ENCODE results near the gene ASRGL1.

ASRGL1 gene

GRCh38 chr11:62402960-62403730 is 65.9 kb downstream of the ASRGL1 start:
- Mint-ChIP-seq H3K36me3 (ENCODE audit: low read depth) (peaks cover 2% of the 10 kb centered on the region), H3K9me3 (no peaks in the 10 kb centered on the region), H3K4me3 (peak overlapping the region; percentile 82), H3K27me3 (ENCODE audit: low read depth) (peaks cover 7% of the 10 kb centered on the region), H3K4me1 (ENCODE audit: low read depth) (peaks cover 23% of the 10 kb centered on the region), H3K27ac (peak overlapping the region; percentile 92)
- no peak for DNase-seq (ENCODE audit: low spot score)

DNA sequence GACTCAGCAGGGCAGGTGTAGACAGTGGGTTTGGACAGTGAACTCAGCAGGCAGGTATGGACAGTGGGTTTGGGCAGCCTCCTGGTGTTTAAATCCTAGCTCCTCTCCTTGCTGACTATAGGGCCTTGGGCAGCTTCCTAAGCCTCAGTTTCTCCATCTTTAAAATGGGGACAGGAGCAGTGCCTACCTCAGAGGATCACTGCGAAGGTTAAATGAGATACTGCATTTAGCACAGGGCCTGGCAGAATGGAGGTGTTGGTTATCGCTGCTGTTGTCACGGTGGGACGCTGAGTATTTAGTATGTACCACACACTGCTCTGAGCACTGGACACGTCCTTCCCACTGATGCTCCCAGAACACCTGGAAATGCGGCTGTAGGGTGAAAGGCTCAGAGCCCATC is 67.2 kb downstream of the ASRGL1 start:
- Mint-ChIP-seq H3K4me3 (no peak overlapping the region), H3K36me3 (ENCODE audit: low read depth) (no peaks in the 10 kb centered on the region), H3K9me3 (no peaks in the 10 kb centered on the region), H3K27ac (no peak overlapping the region), H3K4me1 (ENCODE audit: low read depth) (peaks cover 19% of the 10 kb centered on the region), H3K27me3 (ENCODE audit: low read depth) (peaks cover 7% of the 10 kb centered on the region)
- DNase-seq (ENCODE audit: low spot score): no peak

- DNase-seq (ENCODE audit: low spot score): no peak
- H3K27ac Mint-ChIP-seq: no peak overlapping the region
- H3K4me1 Mint-ChIP-seq (ENCODE audit: low read depth): peaks cover 19% of the 10 kb centered on the region
- H3K9me3 Mint-ChIP-seq: no peaks in the 10 kb centered on the region
- no peak overlapping the region for H3K4me3 Mint-ChIP-seq
- peaks cover 7% of the 10 kb centered on the region for H3K27me3 Mint-ChIP-seq (ENCODE audit: low read depth)
- H3K36me3 Mint-ChIP-seq (ENCODE audit: low read depth): no peaks in the 10 kb centered on the region
Measured at GRCh38 chr11:62404901-62405300, 67.7 kb downstream of the ASRGL1 start.

- Mint-ChIP-seq H3K9me3 (no peaks in the 10 kb centered on the region), H3K27me3 (ENCODE audit: low read depth) (peaks cover 7% of the 10 kb centered on the region), H3K36me3 (ENCODE audit: low read depth) (no peaks in the 10 kb centered on the region), H3K27ac (no peak overlapping the region), H3K4me3 (no peak overlapping the region), H3K4me1 (ENCODE audit: low read depth) (peaks cover 19% of the 10 kb centered on the region)
- DNase-seq (ENCODE audit: low spot score): no peak
Measured at GRCh38 chr11:62406034-62406433, 68.8 kb downstream of the ASRGL1 start.

- H3K27ac Mint-ChIP-seq: no peak overlapping the region
- no peak overlapping the region for H3K4me3 Mint-ChIP-seq
- no peak for DNase-seq (ENCODE audit: low spot score)
- H3K9me3 Mint-ChIP-seq: no peaks in the 10 kb centered on the region
- peaks cover 6% of the 10 kb centered on the region for H3K27me3 Mint-ChIP-seq (ENCODE audit: low read depth)
- no peaks in the 10 kb centered on the region for H3K36me3 Mint-ChIP-seq (ENCODE audit: low read depth)
- H3K4me1 Mint-ChIP-seq (ENCODE audit: low read depth): no peaks in the 10 kb centered on the region
Measured at GRCh38 chr11:62409831-62410230, 72.6 kb downstream of the ASRGL1 start.

DNA sequence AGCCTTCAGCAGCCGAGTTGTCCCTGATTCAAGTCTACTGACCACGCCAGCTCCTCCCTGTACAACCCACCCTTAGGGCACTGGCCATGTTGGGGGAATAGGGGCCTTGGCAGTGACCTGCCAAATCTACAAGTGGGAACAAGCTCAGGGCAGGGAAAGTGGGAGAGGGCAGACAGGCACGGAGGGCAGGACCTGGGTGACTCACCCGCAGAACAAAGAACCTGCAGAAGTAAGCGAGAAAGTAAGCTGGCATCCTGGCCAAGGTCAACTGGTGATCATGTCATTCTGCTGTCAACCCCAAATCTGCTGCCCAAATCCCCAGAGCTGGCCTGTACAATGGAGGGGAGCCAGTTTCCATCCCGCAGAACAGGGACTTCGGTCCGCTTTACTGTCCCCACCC is 73.7 kb downstream of the ASRGL1 start:
- peaks cover 4% of the 10 kb centered on the region for H3K27me3 Mint-ChIP-seq (ENCODE audit: low read depth)
- H3K27ac Mint-ChIP-seq: no peak overlapping the region
- peaks cover 2% of the 10 kb centered on the region for H3K4me1 Mint-ChIP-seq (ENCODE audit: low read depth)
- H3K4me3 Mint-ChIP-seq: no peak overlapping the region
- no peaks in the 10 kb centered on the region for H3K36me3 Mint-ChIP-seq (ENCODE audit: low read depth)
- no peak for DNase-seq (ENCODE audit: low spot score)
- H3K9me3 Mint-ChIP-seq: no peaks in the 10 kb centered on the region

- Mint-ChIP-seq H3K4me3 (no peak overlapping the region), H3K27me3 (ENCODE audit: low read depth) (no peaks in the 10 kb centered on the region), H3K36me3 (ENCODE audit: low read depth) (no peaks in the 10 kb centered on the region), H3K9me3 (no peaks in the 10 kb centered on the region), H3K27ac (no peak overlapping the region), H3K4me1 (ENCODE audit: low read depth) (peaks cover 2% of the 10 kb centered on the region)
- no peak for DNase-seq (ENCODE audit: low spot score)
Measured at GRCh38 chr11:62411524-62411923, 74.3 kb downstream of the ASRGL1 start.

DNA sequence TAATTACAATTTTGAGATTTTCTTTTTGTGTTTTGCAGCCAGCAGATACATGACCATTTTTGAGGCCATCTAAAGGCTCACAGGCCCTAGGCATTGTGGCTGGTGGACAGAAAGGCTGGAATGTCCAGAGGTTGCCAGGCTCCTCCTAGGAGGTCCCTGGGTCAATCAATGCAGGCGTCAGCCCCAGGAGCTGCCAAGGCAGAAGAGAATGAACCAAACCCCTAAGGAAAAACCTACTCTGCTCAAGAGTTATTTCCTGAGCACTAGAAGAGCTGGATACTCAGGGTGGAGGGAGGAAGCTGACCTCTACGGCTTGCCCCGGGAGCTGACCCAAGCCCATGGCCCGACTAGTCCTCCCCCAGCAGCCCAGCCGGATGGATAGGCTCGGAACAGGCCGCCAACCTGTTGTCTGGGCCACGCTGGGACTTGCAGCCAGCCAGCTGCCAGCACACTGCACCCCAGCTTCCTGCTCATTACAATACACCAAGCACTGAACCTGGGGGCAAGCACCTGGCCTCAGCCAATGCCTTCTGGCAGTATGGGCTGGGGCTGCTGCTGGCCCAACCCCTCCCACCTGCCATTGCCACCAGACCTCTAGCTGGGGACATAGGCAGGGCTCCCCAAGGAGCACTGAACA is 75.9 kb downstream of the ASRGL1 start:
- H3K36me3 Mint-ChIP-seq (ENCODE audit: low read depth): no peaks in the 10 kb centered on the region
- no peak for DNase-seq (ENCODE audit: low spot score)
- no peaks in the 10 kb centered on the region for H3K9me3 Mint-ChIP-seq
- H3K27ac Mint-ChIP-seq: no peak overlapping the region
- H3K27me3 Mint-ChIP-seq (ENCODE audit: low read depth): no peaks in the 10 kb centered on the region
- H3K4me3 Mint-ChIP-seq: no peak overlapping the region
- peaks cover 2% of the 10 kb centered on the region for H3K4me1 Mint-ChIP-seq (ENCODE audit: low read depth)

DNA sequence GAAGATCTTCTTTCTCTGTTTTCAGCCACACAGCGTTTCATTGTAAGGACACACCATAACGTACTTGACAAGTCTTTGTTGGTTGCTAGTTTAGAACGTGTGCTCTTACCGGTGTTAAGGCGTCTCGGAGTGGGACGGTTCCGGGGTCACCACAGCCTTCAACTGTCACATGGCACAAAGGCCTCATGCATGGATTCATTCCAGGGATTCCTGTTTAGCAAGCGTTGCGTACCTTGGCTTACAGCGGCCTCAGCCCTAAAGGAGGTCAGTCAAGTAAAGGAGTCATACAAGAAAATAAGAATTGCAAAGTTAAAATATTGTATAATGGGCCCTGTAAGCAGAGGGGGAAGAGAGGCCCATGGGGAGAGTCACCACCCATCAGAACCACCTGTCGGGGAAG is 79.3 kb downstream of the ASRGL1 start:
- Mint-ChIP-seq H3K27me3 (ENCODE audit: low read depth) (no peaks in the 10 kb centered on the region), H3K4me1 (ENCODE audit: low read depth) (peaks cover 2% of the 10 kb centered on the region), H3K36me3 (ENCODE audit: low read depth) (peaks cover 3% of the 10 kb centered on the region), H3K9me3 (no peaks in the 10 kb centered on the region), H3K27ac (no peak overlapping the region), H3K4me3 (no peak overlapping the region)
- no peak for DNase-seq (ENCODE audit: low spot score)

GRCh38 chr11:62418136-62418535 is 80.9 kb downstream of the ASRGL1 start:
- Mint-ChIP-seq H3K4me3 (no peak overlapping the region), H3K27ac (no peak overlapping the region), H3K4me1 (ENCODE audit: low read depth) (peaks cover 2% of the 10 kb centered on the region), H3K36me3 (ENCODE audit: low read depth) (peaks cover 6% of the 10 kb centered on the region), H3K9me3 (no peaks in the 10 kb centered on the region), H3K27me3 (ENCODE audit: low read depth) (no peaks in the 10 kb centered on the region)
- DNase-seq (ENCODE audit: low spot score): no peak

DNA sequence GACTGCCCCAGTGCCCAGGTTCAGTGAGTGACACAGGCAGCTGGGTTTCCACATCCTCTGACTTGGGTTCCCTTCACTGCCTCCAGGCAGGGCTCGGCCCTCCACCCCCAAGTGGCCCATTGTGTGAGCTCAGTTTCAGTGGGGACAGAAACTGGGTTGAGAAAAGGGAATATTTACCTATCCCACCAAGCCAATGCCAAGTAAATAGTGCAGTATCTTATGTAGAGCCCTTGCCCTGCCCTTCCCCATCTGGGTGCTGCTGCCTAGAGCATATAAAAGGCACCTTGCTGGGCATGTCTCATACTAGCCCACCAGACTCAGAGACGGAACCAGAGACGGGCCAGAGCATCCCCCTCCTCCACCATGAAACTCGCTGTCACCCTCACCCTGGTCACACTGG is 81.5 kb downstream of the ASRGL1 start, which contains the start of gene SCGB1A1:
SCGB1A1 (plus strand) TSS at position 301 of the 400 bp plus-strand sequence; CDS start at position 364, 63 bp downstream.
- peaks cover 6% of the 10 kb centered on the region for H3K36me3 Mint-ChIP-seq (ENCODE audit: low read depth)
- H3K4me1 Mint-ChIP-seq (ENCODE audit: low read depth): peaks cover 7% of the 10 kb centered on the region
- H3K27ac Mint-ChIP-seq: no peak within 1 kb of the TSS
- no peak within 1 kb of the TSS for H3K4me3 Mint-ChIP-seq
- DNase-seq (ENCODE audit: low spot score): no peak
- H3K27me3 Mint-ChIP-seq (ENCODE audit: low read depth): no peaks in the 10 kb centered on the region
- no peaks in the 10 kb centered on the region for H3K9me3 Mint-ChIP-seq

- H3K4me3 Mint-ChIP-seq: no peak overlapping the region
- H3K9me3 Mint-ChIP-seq: no peaks in the 10 kb centered on the region
Measured at GRCh38 chr11:62419314-62419929, 82.2 kb downstream of the ASRGL1 start.

DNA sequence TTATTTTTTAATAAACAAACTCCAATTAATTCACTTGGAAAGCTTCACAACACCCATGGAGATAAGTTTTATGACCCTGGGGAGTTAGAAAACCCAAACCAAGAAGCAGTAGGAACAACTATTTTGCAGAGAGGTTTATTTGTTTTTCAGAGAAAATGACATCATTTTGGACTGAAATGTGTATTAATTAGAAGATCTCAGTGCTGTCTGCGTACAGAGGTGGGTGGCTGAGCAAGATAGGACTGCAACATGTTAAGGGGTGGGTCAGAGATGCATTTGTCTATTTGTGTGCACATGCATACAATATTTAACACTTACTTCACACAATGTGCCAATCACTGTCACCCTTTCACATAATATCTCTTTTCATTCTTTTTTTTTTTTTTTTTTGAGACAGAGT is 82.7 kb downstream of the ASRGL1 start:
- DNase-seq (ENCODE audit: low spot score): no peak
- no peak overlapping the region for H3K27ac Mint-ChIP-seq
- H3K27me3 Mint-ChIP-seq (ENCODE audit: low read depth): no peaks in the 10 kb centered on the region
- no peak overlapping the region for H3K4me3 Mint-ChIP-seq
- H3K4me1 Mint-ChIP-seq (ENCODE audit: low read depth): peaks cover 12% of the 10 kb centered on the region
- H3K36me3 Mint-ChIP-seq (ENCODE audit: low read depth): peaks cover 6% of the 10 kb centered on the region
- H3K9me3 Mint-ChIP-seq: no peaks in the 10 kb centered on the region

More at GRCh38 chr11:62419314-62419929, 82.2 kb downstream of the ASRGL1 start:
- H3K36me3 Mint-ChIP-seq (ENCODE audit: low read depth): peaks cover 6% of the 10 kb centered on the region
- no peak for DNase-seq (ENCODE audit: low spot score)
- H3K27me3 Mint-ChIP-seq (ENCODE audit: low read depth): no peaks in the 10 kb centered on the region
- H3K4me1 Mint-ChIP-seq (ENCODE audit: low read depth): peaks cover 10% of the 10 kb centered on the region
- no peak overlapping the region for H3K27ac Mint-ChIP-seq

DNA sequence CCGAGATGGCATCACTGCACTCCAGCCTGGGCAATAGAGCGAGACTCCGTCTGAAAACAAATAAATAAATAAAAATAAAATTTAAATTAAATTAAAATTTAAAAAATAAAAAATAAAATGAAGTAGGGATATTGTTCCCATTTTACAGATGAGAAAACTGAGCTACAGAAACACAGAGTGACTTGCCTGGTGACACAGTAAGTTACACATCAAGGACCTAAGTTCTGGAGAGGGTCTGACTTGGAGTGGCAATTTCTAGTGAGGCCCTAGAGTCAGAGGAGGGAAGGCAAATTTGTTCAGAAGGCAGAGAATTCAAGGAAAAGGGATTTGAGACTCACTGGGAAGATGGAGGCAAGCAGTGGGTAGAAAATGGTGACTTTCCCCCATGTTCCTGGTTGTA is 83.6 kb downstream of the ASRGL1 start:
- DNase-seq (ENCODE audit: low spot score): no peak
- Mint-ChIP-seq H3K9me3 (no peaks in the 10 kb centered on the region), H3K36me3 (ENCODE audit: low read depth) (peaks cover 6% of the 10 kb centered on the region), H3K4me1 (ENCODE audit: low read depth) (peaks cover 10% of the 10 kb centered on the region), H3K27ac (peak overlapping the region; percentile 50), H3K27me3 (ENCODE audit: low read depth) (no peaks in the 10 kb centered on the region), H3K4me3 (no peak overlapping the region)

All from T-helper 2 cell treated with Interferon-gamma antibody and Interleukin-4, amounts not matched to agents 5 μg/mL and 100 μg/mL, for 36 hours (primary cell).